Measurements from ENCODE around the gene CNTN4. TPM values are rescaled to one million over a fixed set of nuclear protein-coding genes. Genes with fewer than 3 reads are reported as not detected.

Gene CNTN4
- total RNA-seq, 1 experiment from 2014 or later = 0.12 TPM

- BruUV-seq (replicated peaks) = no TSS peak
- H3K4me3 Mint-ChIP-seq (ENCODE audit: unreplicated experiment) = no peak overlapping the region
- ChIA-PET CTCF (no interaction called here), POLR2A (no interaction called here)
- TF ChIP-seq CTCF (IDR thresholded peaks at IDR 0.05; ENCODE audit: unreplicated experiment) = no peak
- H3K27ac Mint-ChIP-seq (ENCODE audit: low read depth, unreplicated experiment) = no peak overlapping the region
- H3K4me1 Mint-ChIP-seq (ENCODE audit: insufficient read depth, unreplicated experiment) = no peaks in the 10 kb centered on the region
- peaks cover 80% of the 10 kb centered on the region for H3K27me3 Mint-ChIP-seq (ENCODE audit: insufficient read depth, unreplicated experiment)
- DNase-seq (ENCODE audit: unreplicated experiment) = no peak
- H3K9me3 Mint-ChIP-seq (ENCODE audit: unreplicated experiment) = no peaks in the 10 kb centered on the region
- intact Hi-C loops (cut with micrococcal nuclease) = no loop called here
- H3K36me3 Mint-ChIP-seq (ENCODE audit: insufficient read depth, unreplicated experiment) = no peaks in the 10 kb centered on the region
These were observed 880.5 kb downstream of the CNTN4 start for GRCh38 chr3:2978977-2979732.

GRCh38 chr3:2984005-2984830 lies 885.6 kb downstream of the CNTN4 start:
- Mint-ChIP-seq H3K9me3 (ENCODE audit: unreplicated experiment) (no peaks in the 10 kb centered on the region), H3K4me1 (ENCODE audit: insufficient read depth, unreplicated experiment) (no peaks in the 10 kb centered on the region), H3K27me3 (ENCODE audit: insufficient read depth, unreplicated experiment) (peaks cover 70% of the 10 kb centered on the region), H3K4me3 (ENCODE audit: unreplicated experiment) (no peak overlapping the region), H3K27ac (ENCODE audit: low read depth, unreplicated experiment) (no peak overlapping the region), H3K36me3 (ENCODE audit: insufficient read depth, unreplicated experiment) (no peaks in the 10 kb centered on the region)
- DNase-seq (ENCODE audit: unreplicated experiment) = no peak
- ChIA-PET CTCF (interaction anchor here (0.6 to 0.7 kb wide), 2 partner anchors 127 to 229 kb away, joined by 3 read pairs; no protein-coding TSS in a partner anchor), POLR2A (no interaction called here)
- no TSS peak for BruUV-seq (replicated peaks)
- no peak for TF ChIP-seq CTCF (IDR thresholded peaks at IDR 0.05; ENCODE audit: unreplicated experiment)
- intact Hi-C loops (cut with micrococcal nuclease) = loop anchor here (5.0 kb wide), 1 partner anchor 33 kb away; no protein-coding TSS in a partner anchor

- DNase-seq (ENCODE audit: unreplicated experiment) = no peak
- no peak for TF ChIP-seq CTCF (IDR thresholded peaks at IDR 0.05; ENCODE audit: unreplicated experiment)
- Mint-ChIP-seq H3K9me3 (ENCODE audit: unreplicated experiment) (no peaks in the 10 kb centered on the region), H3K27ac (ENCODE audit: low read depth, unreplicated experiment) (no peak overlapping the region), H3K4me3 (ENCODE audit: unreplicated experiment) (no peak overlapping the region), H3K36me3 (ENCODE audit: insufficient read depth, unreplicated experiment) (no peaks in the 10 kb centered on the region), H3K27me3 (ENCODE audit: insufficient read depth, unreplicated experiment) (peaks cover 70% of the 10 kb centered on the region), H3K4me1 (ENCODE audit: insufficient read depth, unreplicated experiment) (no peaks in the 10 kb centered on the region)
- BruUV-seq (replicated peaks) = no TSS peak
- intact Hi-C loops (cut with micrococcal nuclease) = loop anchor here (5.0 kb wide), 1 partner anchor 32 kb away; no protein-coding TSS in a partner anchor
- ChIA-PET CTCF (no interaction called here), POLR2A (no interaction called here)
These were observed 886.2 kb downstream of the CNTN4 start for GRCh38 chr3:2984831-2985220.

- intact Hi-C loops (cut with micrococcal nuclease) = no loop called here
- CTCF ChIA-PET = no interaction called here
- Mint-ChIP-seq H3K27ac (ENCODE audit: low read depth, unreplicated experiment) (no peak overlapping the region), H3K9me3 (ENCODE audit: unreplicated experiment) (no peaks in the 10 kb centered on the region), H3K36me3 (ENCODE audit: insufficient read depth, unreplicated experiment) (no peaks in the 10 kb centered on the region), H3K4me1 (ENCODE audit: insufficient read depth, unreplicated experiment) (no peaks in the 10 kb centered on the region), H3K27me3 (ENCODE audit: insufficient read depth, unreplicated experiment) (peaks cover 69% of the 10 kb centered on the region), H3K4me3 (ENCODE audit: unreplicated experiment) (no peak overlapping the region)
- TF ChIP-seq CTCF (IDR thresholded peaks at IDR 0.05; ENCODE audit: unreplicated experiment) = no peak
- DNase-seq (ENCODE audit: unreplicated experiment) = no peak
- POLR2A ChIA-PET = no interaction called here
- no TSS peak for BruUV-seq (replicated peaks)
These were observed 886.8 kb downstream of the CNTN4 start for GRCh38 chr3:2985479-2985878.
